Bronchial epithelial cell (primary cell): Measurements from ENCODE around the gene CSNK1D. TPM values are rescaled to one million over a fixed set of nuclear protein-coding genes. Genes with fewer than 3 reads are reported as not detected.

Experiments used
- DNase-seq: peaks from one replicate; pipeline ENCODE4 v3.0.0-alpha.2; 2010; ENCODE audit warnings: low read depth
- FAIRE-seq: peaks from 2 replicates; lab custom pipeline; 2011; peaks lifted over from hg19 to GRCh38; lab: Jason Lieb, UNC
- H3K27me3 ChIP-seq: 2 replicates; pipeline ENCODE4 v1.5.1; 2011; ENCODE audit warnings: low read length; ENCODE audit not compliant: control insufficient read depth, insufficient read depth
- H3K36me3 ChIP-seq: 2 replicates; pipeline ENCODE4 v1.5.1; 2011; ENCODE audit warnings: low read length; ENCODE audit not compliant: control insufficient read depth, insufficient read depth
- H3K4me3 ChIP-seq: 2 replicates; pipeline ENCODE4 v1.5.1; 2011; ENCODE audit warnings: mild to moderate bottlenecking, low read depth, low read length, control low read depth
- total RNA-seq: library from RNA; depleted of rRNA; stranded (reverse); fragments of >200 nt; gene quantifications from 2 replicates; pipeline ENCODE4 v1.2.1, GENCODE V29; 2014
- TF ChIP-seq, protein P1 (sequence below): IDR thresholded peaks from 2 replicates; pipeline ENCODE4 v1.5.1; 2011; ENCODE audit warnings: mild to moderate bottlenecking, moderate library complexity, low read length, control low read depth, inconsistent platforms; ENCODE audit not compliant: insufficient read depth, severe bottlenecking

The CSNK1D gene
- total RNA-seq, 1 donor from 2014 or later = 72.4 TPM

DNA sequence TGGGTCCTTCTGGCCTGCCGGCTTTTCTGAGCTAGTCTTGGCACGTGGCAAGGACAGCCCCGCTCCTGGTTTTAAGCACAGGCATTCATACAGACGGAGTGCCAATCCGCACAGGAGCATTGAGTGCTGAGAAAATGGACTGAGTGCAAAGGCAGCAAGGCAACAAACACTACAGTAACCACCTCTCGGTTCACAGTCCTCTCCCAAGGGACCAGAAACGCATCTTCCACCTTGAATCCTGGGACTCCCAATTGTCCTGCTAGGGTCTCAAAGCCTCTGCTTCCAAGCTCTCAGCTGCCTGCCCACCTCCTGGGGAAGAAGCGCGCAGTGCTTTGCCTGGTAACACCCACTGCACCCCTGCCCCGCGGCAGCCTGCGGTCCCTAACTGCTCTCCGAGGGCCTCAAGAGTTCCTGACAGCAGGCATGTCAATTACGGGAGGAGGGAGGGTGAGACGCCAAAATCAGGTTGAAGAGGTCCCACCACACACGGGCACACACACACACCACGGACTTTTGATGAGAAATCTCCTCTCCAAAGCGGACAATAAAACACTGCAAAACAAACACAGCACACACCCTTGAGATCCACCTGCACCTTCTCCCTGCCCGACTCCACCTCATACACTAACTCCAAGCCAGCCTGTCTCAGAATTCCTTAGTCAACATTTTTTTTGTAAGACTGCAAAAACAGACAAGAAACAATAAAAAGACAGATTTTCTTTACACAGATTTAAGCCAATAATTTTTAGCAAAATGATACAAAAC lies 29.7 kb downstream of the CSNK1D start:
- peak; percentile 41 for DNase-seq
- H3K27me3 ChIP-seq = no peaks in the 10 kb centered on the region
- H3K4me3 ChIP-seq = no peak overlapping the region
- no peak for FAIRE-seq
- peaks cover 49% of the 10 kb centered on the region for H3K36me3 ChIP-seq
- TF ChIP-seq, protein P1, sequence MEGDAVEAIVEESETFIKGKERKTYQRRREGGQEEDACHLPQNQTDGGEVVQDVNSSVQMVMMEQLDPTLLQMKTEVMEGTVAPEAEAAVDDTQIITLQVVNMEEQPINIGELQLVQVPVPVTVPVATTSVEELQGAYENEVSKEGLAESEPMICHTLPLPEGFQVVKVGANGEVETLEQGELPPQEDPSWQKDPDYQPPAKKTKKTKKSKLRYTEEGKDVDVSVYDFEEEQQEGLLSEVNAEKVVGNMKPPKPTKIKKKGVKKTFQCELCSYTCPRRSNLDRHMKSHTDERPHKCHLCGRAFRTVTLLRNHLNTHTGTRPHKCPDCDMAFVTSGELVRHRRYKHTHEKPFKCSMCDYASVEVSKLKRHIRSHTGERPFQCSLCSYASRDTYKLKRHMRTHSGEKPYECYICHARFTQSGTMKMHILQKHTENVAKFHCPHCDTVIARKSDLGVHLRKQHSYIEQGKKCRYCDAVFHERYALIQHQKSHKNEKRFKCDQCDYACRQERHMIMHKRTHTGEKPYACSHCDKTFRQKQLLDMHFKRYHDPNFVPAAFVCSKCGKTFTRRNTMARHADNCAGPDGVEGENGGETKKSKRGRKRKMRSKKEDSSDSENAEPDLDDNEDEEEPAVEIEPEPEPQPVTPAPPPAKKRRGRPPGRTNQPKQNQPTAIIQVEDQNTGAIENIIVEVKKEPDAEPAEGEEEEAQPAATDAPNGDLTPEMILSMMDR = no peak

DNA sequence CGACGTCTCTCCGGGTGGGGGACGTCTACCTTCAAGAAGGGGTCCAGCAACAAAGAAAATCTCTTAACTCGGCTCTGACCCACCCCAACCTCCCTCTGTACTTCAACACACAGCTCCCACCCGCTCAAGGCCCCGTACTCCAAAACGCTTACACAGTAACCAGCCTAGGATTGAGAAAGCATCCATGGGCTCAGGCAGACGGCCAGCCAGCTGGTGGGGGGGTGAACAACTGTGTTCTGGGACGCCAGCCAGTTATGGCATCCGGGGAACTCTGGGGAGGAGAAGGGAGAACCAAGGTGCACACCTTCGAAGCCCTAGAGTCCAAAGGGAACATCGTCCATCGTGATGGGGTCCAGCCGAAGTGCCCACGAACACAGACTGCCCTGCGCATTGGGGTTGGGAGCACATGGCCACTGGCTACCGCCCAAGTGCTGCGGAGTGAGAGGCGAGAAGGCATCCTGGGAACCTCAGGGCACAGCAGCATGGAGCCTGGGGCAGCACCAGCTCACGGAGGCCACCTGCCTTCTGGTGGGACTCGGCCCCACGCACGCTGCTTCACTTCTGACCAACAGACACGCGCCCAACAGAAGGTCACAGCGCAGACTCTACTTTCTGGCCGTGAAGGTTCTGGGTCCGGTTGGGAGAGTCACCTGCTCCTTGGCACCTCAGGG lies 30.4 kb downstream of the CSNK1D start:
- peaks cover 45% of the 10 kb centered on the region for H3K36me3 ChIP-seq

DNA sequence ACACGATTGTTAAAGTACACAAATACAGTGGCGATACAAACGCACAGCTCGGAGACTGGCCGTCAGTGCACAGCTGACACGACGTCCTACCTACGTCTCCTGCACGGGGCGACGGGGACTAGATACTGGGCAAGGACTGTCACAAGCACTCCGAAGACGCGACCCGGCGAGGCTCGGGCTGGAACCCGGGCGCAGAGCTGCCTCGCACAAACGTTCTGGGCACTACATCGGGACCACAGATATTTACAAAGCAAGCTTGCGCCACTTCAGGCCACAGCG lies 30.9 kb downstream of the CSNK1D start:
- no peak for FAIRE-seq
- Histone ChIP-seq H3K36me3 (peaks cover 46% of the 10 kb centered on the region), H3K27me3 (no peaks in the 10 kb centered on the region), H3K4me3 (no peak overlapping the region)
- no peak for DNase-seq
- TF ChIP-seq, protein P1 = no peak

More for the DNA sequence above, 30.4 kb downstream of the CSNK1D start:
- DNase-seq = peak; percentile 67
- no peak for FAIRE-seq
- TF ChIP-seq, protein P1 = no peak
- Histone ChIP-seq H3K27me3 (no peaks in the 10 kb centered on the region), H3K4me3 (no peak overlapping the region)

DNA sequence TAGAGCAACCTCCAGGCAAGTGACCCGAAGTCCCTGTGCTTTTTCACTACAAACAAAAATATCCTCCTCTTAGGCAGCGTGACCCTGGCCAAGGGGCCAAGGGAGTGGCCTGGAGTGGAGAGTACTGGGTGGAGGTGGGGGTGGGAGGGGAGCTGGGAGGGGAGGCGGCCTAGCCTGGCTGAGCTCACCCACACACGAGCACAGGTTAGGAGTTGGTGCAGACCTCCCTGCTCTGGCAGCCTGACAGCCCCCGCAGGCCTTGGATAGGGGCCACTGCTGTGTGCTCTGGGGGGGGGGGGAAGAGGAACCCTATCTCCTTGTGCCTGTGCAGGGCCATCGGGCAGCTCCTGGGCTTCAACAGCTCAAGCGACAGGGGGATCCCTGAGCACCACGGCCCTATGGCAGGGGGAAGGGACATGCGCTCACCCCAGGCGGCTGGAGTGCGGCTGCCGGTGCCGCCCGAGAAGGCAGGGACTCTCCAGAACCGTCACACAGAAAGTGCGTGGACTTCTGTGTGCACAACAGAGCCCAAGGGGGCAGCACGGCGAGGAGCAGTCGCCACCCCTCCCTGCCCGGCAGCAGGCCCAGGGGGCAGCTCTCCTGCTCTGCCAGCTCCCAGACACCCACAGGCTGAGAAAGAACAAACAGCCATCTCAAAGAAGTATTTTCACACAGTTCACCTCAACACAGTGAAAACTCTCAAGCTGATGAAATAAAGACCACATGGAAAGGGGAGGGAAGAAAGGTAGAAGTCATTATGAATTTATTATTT lies 31.4 kb downstream of the CSNK1D start:
- H3K4me3 ChIP-seq = no peak overlapping the region
- no peak for FAIRE-seq
- TF ChIP-seq, protein P1 = no peak
- no peaks in the 10 kb centered on the region for H3K27me3 ChIP-seq
- peaks cover 49% of the 10 kb centered on the region for H3K36me3 ChIP-seq
- DNase-seq = peak; percentile 41

DNA sequence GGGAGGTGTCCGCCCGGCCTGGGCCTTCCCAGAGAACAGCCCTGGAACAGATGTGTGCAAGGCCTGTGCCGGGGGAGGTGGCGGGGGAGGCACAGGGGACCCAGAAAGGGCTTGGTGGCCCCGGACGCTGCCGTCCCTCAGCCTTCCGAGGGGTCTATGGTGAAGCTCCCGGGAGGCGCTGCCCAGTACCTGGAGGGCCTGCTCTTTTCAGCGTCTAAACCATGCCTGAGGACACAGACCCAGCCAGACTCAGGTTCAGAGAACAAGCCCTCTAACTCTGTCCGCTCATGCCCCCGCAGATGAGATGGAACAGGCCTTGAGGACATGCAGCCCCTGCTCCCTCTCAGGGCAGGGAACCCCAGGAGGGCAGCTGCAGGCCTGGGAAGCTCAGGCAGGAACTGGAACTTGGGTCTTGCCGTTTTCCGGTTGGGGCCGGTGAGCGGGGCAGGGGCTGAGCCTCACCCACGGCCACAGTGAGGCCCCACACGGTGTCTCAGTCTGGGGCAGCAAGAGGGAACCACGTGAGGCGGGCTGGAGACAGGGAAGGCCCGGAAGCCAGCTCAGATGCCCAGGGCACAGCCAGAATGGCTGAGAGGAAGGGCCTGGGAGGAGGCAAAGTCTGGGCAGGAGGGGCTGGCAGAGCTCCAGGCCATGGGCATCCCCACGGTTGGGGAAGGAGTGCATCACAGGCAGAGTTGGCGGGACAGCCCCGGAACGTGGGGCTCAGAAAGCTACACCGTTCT lies 32.1 kb downstream of the CSNK1D start:
- H3K36me3 ChIP-seq = peaks cover 51% of the 10 kb centered on the region
- FAIRE-seq = peak; percentile 60
- no peaks in the 10 kb centered on the region for H3K27me3 ChIP-seq
- TF ChIP-seq, protein P1 = no peak
- peak; percentile 75 for DNase-seq
- H3K4me3 ChIP-seq = no peak overlapping the region
